Lower lobe of right lung (tissue), 2 donors: Measurements from ENCODE around the gene CDH1. TPM values are rescaled to one million over a fixed set of nuclear protein-coding genes. Genes with fewer than 3 reads are reported as not detected.

Experiments used
- ATAC-seq, 2 donors: fragments of 200-7000 bp; cut with Tn5 transposase; one replicate each; pipeline ENCODE4 v1.9.1; 2020 to 2022; ENCODE audit warnings: mild to moderate bottlenecking in 2 of 2, moderate library complexity in 2 of 2
- DNase-seq: peaks from one replicate; pipeline ENCODE4 v3.0.0-alpha.2; 2020
- H3K27ac ChIP-seq: fragments of 200-600 bp; one replicate; pipeline ENCODE4 v1.8.0; 2022
- H3K27me3 ChIP-seq: fragments of 200-600 bp; one replicate; pipeline ENCODE4 v1.8.0; 2022; ENCODE audit warnings: low read depth
- H3K36me3 ChIP-seq: fragments of 200-600 bp; one replicate; pipeline ENCODE4 v1.8.0; 2022; ENCODE audit warnings: mild to moderate bottlenecking
- H3K4me1 ChIP-seq: fragments of 200-600 bp; one replicate; pipeline ENCODE4 v1.8.0; 2022
- H3K4me3 ChIP-seq: fragments of 200-600 bp; one replicate; pipeline ENCODE4 v1.8.0; 2022; ENCODE audit warnings: mild to moderate bottlenecking
- H3K9me3 ChIP-seq: fragments of 200-600 bp; one replicate; pipeline ENCODE4 v1.8.0; 2022
- CTCF ChIP-seq: fragments of 200-600 bp; IDR thresholded peaks from one replicate; pipeline ENCODE4 v1.8.0; 2022; ENCODE audit warnings: antibody characterized with exemption, mild to moderate bottlenecking
- intact Hi-C: fragments of 100-400 bp; cut with DNase I; formaldehyde crosslinking; loops from one replicate; pipeline ENCODE4 v1.11.0; 2022
- total RNA-seq: library from RNA; stranded (reverse); fragmentation: NEBNext Ultra II Directional; extraction: Animal tissue kit (Norgen Biotek cat#: 25700); gene quantifications from one replicate; pipeline ENCODE4 v1.2.1, GENCODE V29; 2021
- donor health status: DM: no; HTN: yes; CAD: no; lungs with severe emphysema.

The CDH1 gene
- total RNA-seq, 1 donor from 2014 or later = 127 TPM

- no peak for TF ChIP-seq CTCF
- H3K9me3 ChIP-seq = no peaks in the 10 kb centered on the region
- H3K27ac ChIP-seq = no peak overlapping the region
- ATAC-seq (no peak), DNase-seq (no peak)
- peaks cover 16% of the 10 kb centered on the region for H3K36me3 ChIP-seq
- H3K27me3 ChIP-seq = no peaks in the 10 kb centered on the region
- H3K4me1 ChIP-seq = no peaks in the 10 kb centered on the region
- intact Hi-C loops = no loop called here
- no peak overlapping the region for H3K4me3 ChIP-seq
Measured at GRCh38 chr16:68823401-68824135, 86.5 kb downstream of the CDH1 start.

- Histone ChIP-seq H3K9me3 (no peaks in the 10 kb centered on the region), H3K4me3 (no peak overlapping the region), H3K4me1 (no peaks in the 10 kb centered on the region), H3K36me3 (peaks cover 16% of the 10 kb centered on the region), H3K27me3 (no peaks in the 10 kb centered on the region), H3K27ac (no peak overlapping the region)
- ATAC-seq (no peak), DNase-seq (no peak)
- TF ChIP-seq CTCF = no peak
- intact Hi-C loops = no loop called here
Measured at GRCh38 chr16:68825427-68825826, 88.3 kb downstream of the CDH1 start.

GRCh38 chr16:68826652-68827051 lies 89.6 kb downstream of the CDH1 start:
- DNase-seq (no peak), ATAC-seq (no peak)
- Histone ChIP-seq H3K4me1 (no peaks in the 10 kb centered on the region), H3K36me3 (peaks cover 11% of the 10 kb centered on the region), H3K27me3 (no peaks in the 10 kb centered on the region), H3K27ac (no peak overlapping the region), H3K9me3 (no peaks in the 10 kb centered on the region), H3K4me3 (no peak overlapping the region)
- intact Hi-C loops = no loop called here
- TF ChIP-seq CTCF = no peak

GRCh38 chr16:68833251-68833650 lies 96.2 kb downstream of the CDH1 start:
- no peak for DNase-seq

GRCh38 chr16:68834550-68834949 lies 97.5 kb downstream of the CDH1 start:
- no peak for TF ChIP-seq CTCF
- DNase-seq = no peak
- Histone ChIP-seq H3K4me1 (no peaks in the 10 kb centered on the region), H3K9me3 (no peaks in the 10 kb centered on the region), H3K36me3 (peaks cover 8% of the 10 kb centered on the region), H3K27ac (no peak overlapping the region), H3K4me3 (no peak overlapping the region), H3K27me3 (no peaks in the 10 kb centered on the region)
- peak; percentile 35 to 52 for ATAC-seq
- intact Hi-C loops = no loop called here

More at GRCh38 chr16:68833251-68833650, 96.2 kb downstream of the CDH1 start:
- TF ChIP-seq CTCF = no peak
- no peak overlapping the region for H3K4me3 ChIP-seq
- no peaks in the 10 kb centered on the region for H3K9me3 ChIP-seq
- H3K4me1 ChIP-seq = no peaks in the 10 kb centered on the region
- peaks cover 8% of the 10 kb centered on the region for H3K36me3 ChIP-seq
- H3K27ac ChIP-seq = no peak overlapping the region
- no peaks in the 10 kb centered on the region for H3K27me3 ChIP-seq
- ATAC-seq = no peak
- intact Hi-C loops = no loop called here
